Measurements from ENCODE around the gene LRRC46. TPM values are rescaled to one million over a fixed set of nuclear protein-coding genes. Genes with fewer than 3 reads are reported as not detected.
A peak's percentile ranks its signal among the peaks of the same experiment; 100 is the strongest.

Gene LRRC46
- total and polyA plus RNA-seq, 2 of the 13 experiments (the other 11 are each of a cell fraction or from before 2014, with no cell fraction given), result 0.09 TPM

GRCh38 chr17:47840742-47841487 is 9.4 kb downstream of the LRRC46 start, which contains the start of gene SCRN2 (continued):
- TF ChIP-seq AHDC1 (CRISPR knock-in tag; IDR thresholded peaks at IDR 0.05; ENCODE audit: borderline replicate concordance), result peak; percentile 74
- TF ChIP-seq ZNF160 (CRISPR knock-in tag; IDR thresholded peaks at IDR 0.05), result peak; percentile 88
- peak; percentile 17; the same call in 1 of the 2 replicates for TF ChIP-seq E2F5 (CRISPR knock-in tag; conservative IDR thresholded peaks at IDR 0.05)
- 0 out of 2 replicates have a peak, but pooled peaks have one; percentile 28 for TF ChIP-seq ZNF713 (CRISPR knock-in tag; IDR thresholded peaks at IDR 0.05)
- no peak for TF ChIP-seq PBX2 (CRISPR knock-in tag; IDR thresholded peaks at IDR 0.05)
- no peak for TF ChIP-seq SETDB1 (CRISPR knock-in tag; IDR thresholded peaks at IDR 0.05; ENCODE audit: borderline replicate concordance)
- no peak for TF ChIP-seq ZNF431 (CRISPR knock-in tag; IDR thresholded peaks at IDR 0.05; ENCODE audit: borderline replicate concordance, low read depth)
- TF ChIP-seq ZNF335 (CRISPR knock-in tag; IDR thresholded peaks at IDR 0.05), result no peak
- peak; percentile 89 for TF ChIP-seq ZNF629 (CRISPR knock-in tag; conservative IDR thresholded peaks at IDR 0.05)
- no peak for TF ChIP-seq SSRP1 (CRISPR knock-in tag; IDR thresholded peaks at IDR 0.05)
- no peak for TF ChIP-seq ZNF616 (CRISPR knock-in tag; IDR thresholded peaks at IDR 0.05; ENCODE audit: low read depth)
- 0 out of 2 replicates have a peak, but pooled peaks have one; percentile 38 for TF ChIP-seq ATF3 (CRISPR knock-in tag; IDR thresholded peaks at IDR 0.05)
- TF ChIP-seq, protein P1, sequence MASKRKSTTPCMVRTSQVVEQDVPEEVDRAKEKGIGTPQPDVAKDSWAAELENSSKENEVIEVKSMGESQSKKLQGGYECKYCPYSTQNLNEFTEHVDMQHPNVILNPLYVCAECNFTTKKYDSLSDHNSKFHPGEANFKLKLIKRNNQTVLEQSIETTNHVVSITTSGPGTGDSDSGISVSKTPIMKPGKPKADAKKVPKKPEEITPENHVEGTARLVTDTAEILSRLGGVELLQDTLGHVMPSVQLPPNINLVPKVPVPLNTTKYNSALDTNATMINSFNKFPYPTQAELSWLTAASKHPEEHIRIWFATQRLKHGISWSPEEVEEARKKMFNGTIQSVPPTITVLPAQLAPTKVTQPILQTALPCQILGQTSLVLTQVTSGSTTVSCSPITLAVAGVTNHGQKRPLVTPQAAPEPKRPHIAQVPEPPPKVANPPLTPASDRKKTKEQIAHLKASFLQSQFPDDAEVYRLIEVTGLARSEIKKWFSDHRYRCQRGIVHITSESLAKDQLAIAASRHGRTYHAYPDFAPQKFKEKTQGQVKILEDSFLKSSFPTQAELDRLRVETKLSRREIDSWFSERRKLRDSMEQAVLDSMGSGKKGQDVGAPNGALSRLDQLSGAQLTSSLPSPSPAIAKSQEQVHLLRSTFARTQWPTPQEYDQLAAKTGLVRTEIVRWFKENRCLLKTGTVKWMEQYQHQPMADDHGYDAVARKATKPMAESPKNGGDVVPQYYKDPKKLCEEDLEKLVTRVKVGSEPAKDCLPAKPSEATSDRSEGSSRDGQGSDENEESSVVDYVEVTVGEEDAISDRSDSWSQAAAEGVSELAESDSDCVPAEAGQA (IDR thresholded peaks at IDR 0.05; ENCODE audit: low read depth), result peak; percentile 19; the same call in 1 of the 2 replicates
- TF ChIP-seq, protein P1 (CRISPR knock-in tag; IDR thresholded peaks at IDR 0.05; ENCODE audit: borderline replicate concordance), result peak; percentile 76; the same call in 1 of the 2 replicates

Measured in HepG2 (cell line).